Activated gamma-delta T cell (primary cell): Measurements from ENCODE around the gene BBS7.

Experiments used
- DNase-seq: peaks from one replicate; lab custom pipeline; 2025; lab: John Stamatoyannopoulos, UW

Gene BBS7

GRCh38 chr4:121824950-121825349, 45.3 kb downstream of the BBS7 start:
- no peak for DNase-seq

GRCh38 chr4:121824171-121824527, 46.1 kb downstream of the BBS7 start:
- DNase-seq = no peak

- peak; percentile 67 for DNase-seq
Observed at GRCh38 chr4:121823505-121824170, 46.6 kb downstream of the BBS7 start, which contains the start of gene CCNA2. Gene CCNA2, minus strand, starts transcription at chr4:121823883. Its CDS starts 255 bp downstream, at chr4:121823628.

- DNase-seq = no peak
Observed at GRCh38 chr4:121822796-121823504, 47.3 kb downstream of the BBS7 start.

GRCh38 chr4:121822047-121822446, 48.2 kb downstream of the BBS7 start:
- DNase-seq = no peak

- no peak for DNase-seq
Observed at GRCh38 chr4:121819216-121819965, 50.9 kb downstream of the BBS7 start.

- no peak for DNase-seq
Observed at GRCh38 chr4:121818215-121818614, 52.1 kb downstream of the BBS7 start.

GRCh38 chr4:121817701-121818100, 52.6 kb downstream of the BBS7 start:
- no peak for DNase-seq

GRCh38 chr4:121817006-121817405, 53.3 kb downstream of the BBS7 start:
- DNase-seq = no peak

GRCh38 chr4:121814756-121815155, 55.5 kb downstream of the BBS7 start:
- no peak for DNase-seq

- no peak for DNase-seq
Observed at GRCh38 chr4:121811122-121811521, 59.2 kb downstream of the BBS7 start.

- DNase-seq = no peak
Observed at GRCh38 chr4:121806411-121806810, 63.9 kb downstream of the BBS7 start.

GRCh38 chr4:121801715-121802075, 68.6 kb downstream of the BBS7 start:
- DNase-seq = no peak

GRCh38 chr4:121800961-121801714, 69.1 kb downstream of the BBS7 start, which contains the start of gene EXOSC9:
Gene EXOSC9, plus strand, starts transcription at chr4:121801323. Its CDS starts 102 bp downstream, at chr4:121801425.
- DNase-seq = peak; percentile 72

GRCh38 chr4:121800638-121800960, 69.7 kb downstream of the BBS7 start:
- DNase-seq = no peak

GRCh38 chr4:121799867-121800501, 70.3 kb downstream of the BBS7 start:
- DNase-seq = no peak

- no peak for DNase-seq
Observed at GRCh38 chr4:121799208-121799823, 71.0 kb downstream of the BBS7 start.

- DNase-seq = no peak
Observed at GRCh38 chr4:121796283-121796682, 74.0 kb downstream of the BBS7 start.

- DNase-seq = no peak
Observed at GRCh38 chr4:121794505-121795188, 75.6 kb downstream of the BBS7 start.

- DNase-seq = no peak
Observed at GRCh38 chr4:121792966-121793365, 77.3 kb downstream of the BBS7 start.

GRCh38 chr4:121791481-121791880, 78.8 kb downstream of the BBS7 start:
- DNase-seq = no peak
